ENCODE data around the gene ICAM1. TPM values are rescaled to one million over a fixed set of nuclear protein-coding genes. Genes with fewer than 3 reads are reported as not detected.
"Not testable (repeated sequence)": the region's sequence is repeated elsewhere in the genome, so short reads cannot be mapped to it uniquely, and the experiment has no call there.

ICAM1 gene
- total RNA-seq, 1 donor from 2014 or later, result 0.80 TPM

DNA sequence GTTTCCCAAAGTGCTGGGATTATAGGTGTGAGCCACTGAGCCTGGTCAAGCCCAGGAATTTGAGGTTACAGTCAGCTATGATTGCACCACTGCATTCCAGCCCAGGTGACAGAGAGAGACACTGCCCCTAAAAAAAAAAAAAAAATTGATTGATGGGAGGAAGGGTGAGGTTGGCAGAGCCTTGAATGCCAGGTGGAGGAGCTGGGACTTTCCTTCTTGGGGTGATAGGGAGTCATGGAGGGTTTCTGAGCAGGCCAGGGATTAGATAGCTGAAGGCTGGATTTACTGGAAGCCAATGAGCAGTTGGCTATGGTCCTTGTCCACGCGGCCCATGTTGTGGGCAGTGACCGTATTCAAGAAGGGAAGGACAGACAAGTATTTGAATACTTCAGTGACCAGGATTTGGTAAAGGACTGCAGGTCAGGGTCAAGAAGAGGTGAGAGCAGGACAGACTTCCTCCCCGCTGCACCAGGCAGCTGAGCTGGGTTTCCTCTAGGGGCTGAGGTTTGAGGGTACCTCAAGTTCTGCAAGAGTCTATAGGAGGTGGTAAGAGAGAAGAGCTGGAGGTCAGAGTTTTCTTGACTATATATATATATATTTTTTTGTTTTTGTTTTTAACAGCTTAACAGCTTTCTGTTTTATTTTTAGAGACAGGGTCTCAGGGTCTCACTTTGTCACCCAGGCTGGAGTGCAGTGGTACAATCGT, 9.0 kb downstream of the ICAM1 start:
- H3K36me3 Mint-ChIP-seq, result no peaks in the 10 kb centered on the region
- Histone ChIP-seq H3K9ac (no peak overlapping the region), H3K27ac (no peak overlapping the region), H3F3A (ENCODE audit: low read depth) (no peaks in the 10 kb centered on the region), H3K4me1 (no peaks in the 10 kb centered on the region), H3K4me3 (no peak overlapping the region), H2AFZ (replicated peaks) (no peak overlapping the region), H3K79me2 (ENCODE audit: low read depth) (no peaks in the 10 kb centered on the region), H3K36me3 (no peaks in the 10 kb centered on the region), H4K20me1 (ENCODE audit: low read depth) (no peaks in the 10 kb centered on the region), H3K4me2 (no peak overlapping the region), H3K9me3 (ENCODE audit: low read depth) (no peaks in the 10 kb centered on the region), H3K27me3 (peaks cover 2% of the 10 kb centered on the region)
- H3K27me3 Mint-ChIP-seq (ENCODE audit: insufficient read depth, low read depth), result peaks cover 21% of the 10 kb centered on the region
- peaks cover 2% of the 10 kb centered on the region for H3K4me1 Mint-ChIP-seq
- no peak for DNase-seq (ENCODE audit: low spot score)
- H3K9me3 Mint-ChIP-seq, result no peaks in the 10 kb centered on the region
- no peak overlapping the region for H3K4me3 Mint-ChIP-seq
- H3K27ac Mint-ChIP-seq, result no peak overlapping the region
- TF ChIP-seq, protein P1, sequence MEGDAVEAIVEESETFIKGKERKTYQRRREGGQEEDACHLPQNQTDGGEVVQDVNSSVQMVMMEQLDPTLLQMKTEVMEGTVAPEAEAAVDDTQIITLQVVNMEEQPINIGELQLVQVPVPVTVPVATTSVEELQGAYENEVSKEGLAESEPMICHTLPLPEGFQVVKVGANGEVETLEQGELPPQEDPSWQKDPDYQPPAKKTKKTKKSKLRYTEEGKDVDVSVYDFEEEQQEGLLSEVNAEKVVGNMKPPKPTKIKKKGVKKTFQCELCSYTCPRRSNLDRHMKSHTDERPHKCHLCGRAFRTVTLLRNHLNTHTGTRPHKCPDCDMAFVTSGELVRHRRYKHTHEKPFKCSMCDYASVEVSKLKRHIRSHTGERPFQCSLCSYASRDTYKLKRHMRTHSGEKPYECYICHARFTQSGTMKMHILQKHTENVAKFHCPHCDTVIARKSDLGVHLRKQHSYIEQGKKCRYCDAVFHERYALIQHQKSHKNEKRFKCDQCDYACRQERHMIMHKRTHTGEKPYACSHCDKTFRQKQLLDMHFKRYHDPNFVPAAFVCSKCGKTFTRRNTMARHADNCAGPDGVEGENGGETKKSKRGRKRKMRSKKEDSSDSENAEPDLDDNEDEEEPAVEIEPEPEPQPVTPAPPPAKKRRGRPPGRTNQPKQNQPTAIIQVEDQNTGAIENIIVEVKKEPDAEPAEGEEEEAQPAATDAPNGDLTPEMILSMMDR (IDR thresholded peaks at IDR 0.05), result no peak
- TF ChIP-seq EZH2phosphoT487 (IDR thresholded peaks at IDR 0.05), result no peak
- no peak for TF ChIP-seq EZH2 (IDR thresholded peaks at IDR 0.05)

DNA sequence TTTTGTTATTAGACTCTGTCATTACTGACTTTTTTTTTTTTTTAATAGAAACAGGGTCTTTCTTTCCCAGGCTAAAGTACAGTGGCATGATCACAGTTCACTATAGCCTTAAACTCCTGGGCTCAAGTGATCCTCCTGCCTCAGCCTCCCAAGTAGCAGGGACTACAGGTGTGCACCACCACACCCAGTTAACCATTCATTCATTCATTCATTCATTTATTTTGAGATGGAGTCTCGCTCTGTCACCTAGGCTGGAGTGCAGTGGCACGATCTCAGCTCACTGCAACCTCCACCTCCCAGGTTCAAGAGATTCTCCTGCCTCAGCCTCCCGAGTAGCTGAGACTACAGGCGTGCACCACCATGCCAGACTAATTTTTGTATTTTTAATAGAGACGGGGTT, 11.1 kb downstream of the ICAM1 start:
- H3K9me3 Mint-ChIP-seq; H3K27ac ChIP-seq; H4K20me1 ChIP-seq (ENCODE audit: low read depth); H3K36me3 Mint-ChIP-seq; H3K4me1 Mint-ChIP-seq; H3K27ac Mint-ChIP-seq; H3K36me3 ChIP-seq; DNase-seq (ENCODE audit: low spot score); H3K79me2 ChIP-seq (ENCODE audit: low read depth); H2AFZ ChIP-seq (replicated peaks); H3K4me3 ChIP-seq; H3K4me2 ChIP-seq; H3K4me3 Mint-ChIP-seq; H3K4me1 ChIP-seq; H3K9ac ChIP-seq; H3K9me3 ChIP-seq (ENCODE audit: low read depth): not testable (repeated sequence)
- peaks cover 36% of the 10 kb centered on the region for H3K27me3 Mint-ChIP-seq (ENCODE audit: insufficient read depth, low read depth)
- H3F3A ChIP-seq (ENCODE audit: low read depth), result peaks cover 14% of the 10 kb centered on the region
- H3K27me3 ChIP-seq, result peaks cover 22% of the 10 kb centered on the region

DNA sequence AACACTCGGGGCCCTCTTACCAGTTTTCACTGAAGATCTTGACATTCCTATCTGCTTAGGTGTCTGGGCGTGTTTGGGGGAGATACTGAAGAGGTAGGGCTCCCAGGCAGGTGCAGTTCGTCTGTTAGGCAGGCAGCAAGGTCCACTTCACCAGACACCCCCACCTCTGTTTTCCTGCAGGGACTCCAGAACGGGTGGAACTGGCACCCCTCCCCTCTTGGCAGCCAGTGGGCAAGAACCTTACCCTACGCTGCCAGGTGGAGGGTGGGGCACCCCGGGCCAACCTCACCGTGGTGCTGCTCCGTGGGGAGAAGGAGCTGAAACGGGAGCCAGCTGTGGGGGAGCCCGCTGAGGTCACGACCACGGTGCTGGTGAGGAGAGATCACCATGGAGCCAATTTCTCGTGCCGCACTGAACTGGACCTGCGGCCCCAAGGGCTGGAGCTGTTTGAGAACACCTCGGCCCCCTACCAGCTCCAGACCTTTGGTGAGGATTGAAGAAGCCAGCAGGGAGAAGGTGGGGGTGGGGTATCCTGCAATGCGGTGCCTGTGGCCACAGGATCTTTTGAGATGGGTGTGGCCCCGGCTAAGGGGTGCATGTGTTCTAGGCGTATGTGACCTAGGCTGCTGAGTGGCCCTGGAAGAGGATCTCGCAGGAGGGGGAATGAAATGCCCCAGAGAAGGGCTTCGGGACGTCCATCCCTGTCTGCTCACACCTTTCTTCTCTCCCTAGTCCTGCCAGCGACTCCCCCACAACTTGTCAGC, 12.6 kb downstream of the ICAM1 start:
- no peak overlapping the region for H3K4me3 Mint-ChIP-seq
- Histone ChIP-seq H3K36me3 (no peaks in the 10 kb centered on the region), H3K4me2 (no peak overlapping the region), H4K20me1 (ENCODE audit: low read depth) (peaks cover 10% of the 10 kb centered on the region), H3K79me2 (ENCODE audit: low read depth) (no peaks in the 10 kb centered on the region), H3K9ac (no peak overlapping the region), H3K4me1 (peaks cover 5% of the 10 kb centered on the region), H3F3A (ENCODE audit: low read depth) (peaks cover 21% of the 10 kb centered on the region), H2AFZ (replicated peaks) (no peak overlapping the region), H3K27me3 (peaks cover 36% of the 10 kb centered on the region), H3K4me3 (no peak overlapping the region), H3K27ac (no peak overlapping the region), H3K9me3 (ENCODE audit: low read depth) (no peaks in the 10 kb centered on the region)
- H3K27ac Mint-ChIP-seq, result no peak overlapping the region
- peaks cover under 1% of the 10 kb centered on the region for H3K4me1 Mint-ChIP-seq
- no peak for DNase-seq (ENCODE audit: low spot score)
- H3K36me3 Mint-ChIP-seq, result no peaks in the 10 kb centered on the region
- peaks cover 47% of the 10 kb centered on the region for H3K27me3 Mint-ChIP-seq (ENCODE audit: insufficient read depth, low read depth)
- TF ChIP-seq EZH2 (IDR thresholded peaks at IDR 0.05) (no peak), EZH2phosphoT487 (IDR thresholded peaks at IDR 0.05) (no peak)
- TF ChIP-seq, protein P1 (IDR thresholded peaks at IDR 0.05), result no peak
- peaks cover 3% of the 10 kb centered on the region for H3K9me3 Mint-ChIP-seq

Data from neural progenitor cell (in vitro differentiated cells).